ENCODE data around the gene LYPD4.
"Not testable (repeated sequence)": the region's sequence is repeated elsewhere in the genome, so short reads cannot be mapped to it uniquely, and the experiment has no call there.

LYPD4 gene

DNA sequence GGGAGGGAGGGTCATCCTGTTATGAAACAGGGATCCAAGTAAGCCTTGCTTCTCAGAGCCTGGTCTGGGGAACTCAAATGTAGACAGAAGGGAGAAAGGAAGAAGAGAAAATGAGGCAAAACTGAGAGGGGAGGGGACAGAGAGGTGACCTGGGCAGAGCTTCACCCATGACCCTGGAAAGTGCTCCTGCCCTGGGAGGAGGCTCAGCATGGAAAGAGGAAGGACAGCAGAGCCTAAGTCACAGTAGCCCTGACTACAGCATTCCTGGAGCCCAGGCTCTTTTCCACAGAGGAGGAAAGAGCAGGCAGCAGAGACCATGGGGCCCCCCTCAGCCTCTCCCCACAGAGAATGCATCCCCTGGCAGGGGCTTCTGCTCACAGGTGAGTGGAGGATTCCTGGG lies 48.1 kb downstream of the LYPD4 start, which contains the start of gene CEACAM3:
Gene CEACAM3, plus strand, starts transcription at position 226 of the 400 bp plus-strand sequence. Its CDS starts 91 bp downstream, at position 317.
- no peak for DNase-seq

DNA sequence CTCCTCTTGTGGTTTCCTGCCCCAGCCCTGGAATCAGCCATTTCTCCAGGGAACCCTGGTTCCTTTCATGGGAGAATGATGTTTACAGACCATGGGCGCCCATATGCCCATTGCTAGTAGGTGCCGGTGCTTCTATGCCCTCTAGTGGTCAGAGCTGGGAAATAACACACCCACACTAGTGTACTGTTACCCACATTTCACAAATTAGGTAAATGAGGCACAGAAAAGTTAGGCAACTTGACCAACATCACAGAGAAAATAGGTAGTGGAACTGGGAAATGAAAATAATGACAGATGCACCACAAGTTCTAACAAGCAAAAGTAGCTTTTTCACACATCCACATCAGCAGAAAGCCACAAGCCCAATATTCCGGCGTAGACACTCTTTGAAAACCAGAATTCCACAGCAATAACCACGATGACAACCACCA lies 49.4 kb downstream of the LYPD4 start:
- peak; percentile 42 for DNase-seq

DNA sequence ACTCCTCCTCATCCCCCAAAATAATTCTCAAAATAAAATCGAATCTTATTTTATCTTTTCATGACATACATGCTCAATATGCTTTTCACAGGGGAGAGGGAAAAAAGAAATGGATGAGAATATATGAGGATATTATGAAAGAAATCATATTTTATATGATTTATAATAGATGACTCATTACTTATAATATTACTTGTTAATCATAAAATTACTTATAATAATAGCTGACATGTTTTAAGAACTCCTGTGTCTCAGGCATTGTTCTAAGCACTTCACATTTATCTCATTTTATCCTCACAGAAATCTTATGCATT lies 51.1 kb downstream of the LYPD4 start:
- DNase-seq = no peak

DNA sequence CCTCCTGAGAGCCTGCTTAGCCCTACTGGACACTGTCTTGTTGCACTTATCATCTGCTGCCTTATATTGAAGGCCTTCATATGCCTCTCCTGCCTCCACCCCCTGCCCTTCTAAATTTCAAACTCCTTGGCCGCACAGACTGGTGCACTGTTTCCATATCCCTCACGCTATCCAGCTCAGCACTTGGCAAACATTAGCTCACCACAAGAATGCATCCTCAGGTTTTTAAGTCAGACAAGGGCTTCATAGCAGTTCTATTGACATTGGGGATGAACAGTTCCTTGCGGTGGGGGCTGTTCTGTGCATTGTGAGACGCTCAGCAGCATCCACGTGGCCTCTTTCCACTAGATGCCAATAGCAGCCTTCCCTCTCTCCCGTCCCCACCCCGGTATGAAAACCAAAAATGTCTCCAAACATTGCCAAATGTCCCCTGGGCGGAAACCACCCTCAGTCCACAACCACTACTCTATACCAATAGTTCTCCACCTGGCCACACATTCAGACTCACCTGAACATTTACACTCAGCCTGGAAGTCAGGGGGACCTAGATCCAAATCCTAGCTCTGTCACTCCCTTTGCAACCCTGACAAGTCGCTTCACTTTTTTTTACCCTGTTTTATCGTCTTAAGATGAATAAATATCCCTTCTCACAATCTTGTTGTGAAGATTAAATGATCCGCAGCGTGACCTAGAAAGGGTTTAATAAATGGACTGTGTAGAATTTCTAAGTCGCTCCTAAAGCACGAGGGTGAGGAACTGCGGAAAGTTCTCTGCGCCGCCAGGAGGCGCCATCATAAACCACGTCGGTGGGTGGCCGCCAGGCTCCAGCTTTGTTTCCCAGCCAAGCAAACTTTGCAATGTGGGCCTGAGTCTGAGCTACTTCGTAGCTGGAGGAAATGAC lies 51.7 kb downstream of the LYPD4 start:
- no peak for DNase-seq

DNA sequence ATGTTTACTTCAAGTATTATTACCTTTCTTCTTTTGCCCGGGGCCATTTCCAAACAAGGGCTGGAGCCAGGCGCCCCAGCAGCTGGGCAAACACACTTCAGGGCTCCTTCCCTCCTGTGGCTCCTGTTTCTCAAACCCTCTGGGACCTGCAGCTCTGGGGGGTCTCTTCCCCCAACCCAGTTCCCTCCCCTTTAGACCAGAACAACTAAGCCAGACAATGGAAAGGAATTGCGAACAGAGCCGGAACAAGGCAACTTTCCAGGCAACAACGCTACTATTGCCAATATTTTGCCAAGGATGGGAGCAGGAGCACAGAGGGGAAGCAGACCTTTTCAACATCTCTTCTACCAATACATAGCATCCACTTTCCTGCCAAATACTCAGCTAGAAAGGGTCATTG lies 55.4 kb downstream of the LYPD4 start:
- not testable (repeated sequence) for DNase-seq

DNA sequence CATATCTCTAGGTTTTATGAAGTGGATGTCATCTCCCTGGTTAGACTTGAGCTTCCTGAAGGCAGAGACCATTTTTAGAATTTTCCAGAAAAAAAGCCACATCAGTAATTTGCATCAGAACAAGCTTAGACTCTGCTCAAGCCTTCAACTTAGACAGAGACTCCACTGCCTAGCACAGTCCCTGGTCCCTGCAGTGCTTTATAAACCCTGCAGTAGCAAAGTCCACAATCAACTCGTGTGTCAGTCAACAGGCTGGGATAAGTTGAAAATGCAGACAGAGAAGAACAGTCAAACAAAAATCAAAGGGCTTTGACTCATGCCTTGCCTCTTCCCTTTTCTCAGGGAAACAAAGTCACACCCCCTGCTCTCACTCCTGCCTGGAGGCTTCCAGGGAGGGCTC lies 56.0 kb downstream of the LYPD4 start:
- DNase-seq = not testable (repeated sequence)
